ENCODE data around the gene DOC2A. TPM values are rescaled to one million over a fixed set of nuclear protein-coding genes. Genes with fewer than 3 reads are reported as not detected.
A peak's percentile ranks its signal among the peaks of the same experiment; 100 is the strongest.

The DOC2A gene
- total RNA-seq, 1 donor from 2014 or later: 6.9 TPM

DNA sequence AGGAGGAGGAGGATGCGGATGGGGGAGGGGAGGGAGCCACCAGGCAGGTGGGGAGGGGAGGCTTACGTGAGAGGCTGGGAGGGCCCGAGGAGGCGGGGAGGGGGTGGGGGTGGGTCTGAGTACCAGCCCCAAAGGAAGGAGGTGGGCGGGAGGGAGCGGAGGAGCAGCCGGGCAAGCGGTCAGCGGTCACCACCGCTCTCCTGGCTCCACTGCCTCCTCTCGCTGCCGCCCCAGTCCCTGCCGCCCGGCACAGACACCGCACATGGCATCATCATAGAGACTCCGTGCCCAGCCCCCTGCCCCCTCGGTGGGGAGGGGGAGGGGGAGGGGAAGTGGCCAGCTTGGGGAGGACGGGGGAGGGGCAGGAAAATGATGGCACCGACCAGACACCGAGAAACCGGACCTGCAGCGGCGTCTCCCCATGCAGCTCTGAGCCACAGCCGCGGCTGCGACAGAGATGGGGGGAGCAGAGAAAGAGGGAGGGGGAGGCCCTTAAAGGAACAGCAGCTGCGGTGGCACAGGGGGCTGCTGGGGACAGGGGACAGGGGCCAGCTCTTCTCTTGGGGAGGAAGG is 20.1 kb upstream of the DOC2A start, which contains the start of gene TLCD3B:
Gene TLCD3B, minus strand, starts transcription at position 431 of the 573 bp plus-strand sequence. CDS start 744 bp downstream, outside the sequence.
- Mint-ChIP-seq H3K27ac (no peak within 1 kb of the TSS), H3K36me3 (no peaks in the 10 kb centered on the region), H3K4me1 (ENCODE audit: unreplicated experiment) (peaks cover 5% of the 10 kb centered on the region), H3K9me3 (no peaks in the 10 kb centered on the region), H3K4me3 (peak within 1 kb of the TSS; percentile 79), H3K27me3 (peaks cover 70% of the 10 kb centered on the region)
- TF ChIP-seq, protein P1, sequence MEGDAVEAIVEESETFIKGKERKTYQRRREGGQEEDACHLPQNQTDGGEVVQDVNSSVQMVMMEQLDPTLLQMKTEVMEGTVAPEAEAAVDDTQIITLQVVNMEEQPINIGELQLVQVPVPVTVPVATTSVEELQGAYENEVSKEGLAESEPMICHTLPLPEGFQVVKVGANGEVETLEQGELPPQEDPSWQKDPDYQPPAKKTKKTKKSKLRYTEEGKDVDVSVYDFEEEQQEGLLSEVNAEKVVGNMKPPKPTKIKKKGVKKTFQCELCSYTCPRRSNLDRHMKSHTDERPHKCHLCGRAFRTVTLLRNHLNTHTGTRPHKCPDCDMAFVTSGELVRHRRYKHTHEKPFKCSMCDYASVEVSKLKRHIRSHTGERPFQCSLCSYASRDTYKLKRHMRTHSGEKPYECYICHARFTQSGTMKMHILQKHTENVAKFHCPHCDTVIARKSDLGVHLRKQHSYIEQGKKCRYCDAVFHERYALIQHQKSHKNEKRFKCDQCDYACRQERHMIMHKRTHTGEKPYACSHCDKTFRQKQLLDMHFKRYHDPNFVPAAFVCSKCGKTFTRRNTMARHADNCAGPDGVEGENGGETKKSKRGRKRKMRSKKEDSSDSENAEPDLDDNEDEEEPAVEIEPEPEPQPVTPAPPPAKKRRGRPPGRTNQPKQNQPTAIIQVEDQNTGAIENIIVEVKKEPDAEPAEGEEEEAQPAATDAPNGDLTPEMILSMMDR (conservative IDR thresholded peaks at IDR 0.05): no peak
- DNase-seq (ENCODE audit: extremely low spot score, unreplicated experiment): no peak

DNA sequence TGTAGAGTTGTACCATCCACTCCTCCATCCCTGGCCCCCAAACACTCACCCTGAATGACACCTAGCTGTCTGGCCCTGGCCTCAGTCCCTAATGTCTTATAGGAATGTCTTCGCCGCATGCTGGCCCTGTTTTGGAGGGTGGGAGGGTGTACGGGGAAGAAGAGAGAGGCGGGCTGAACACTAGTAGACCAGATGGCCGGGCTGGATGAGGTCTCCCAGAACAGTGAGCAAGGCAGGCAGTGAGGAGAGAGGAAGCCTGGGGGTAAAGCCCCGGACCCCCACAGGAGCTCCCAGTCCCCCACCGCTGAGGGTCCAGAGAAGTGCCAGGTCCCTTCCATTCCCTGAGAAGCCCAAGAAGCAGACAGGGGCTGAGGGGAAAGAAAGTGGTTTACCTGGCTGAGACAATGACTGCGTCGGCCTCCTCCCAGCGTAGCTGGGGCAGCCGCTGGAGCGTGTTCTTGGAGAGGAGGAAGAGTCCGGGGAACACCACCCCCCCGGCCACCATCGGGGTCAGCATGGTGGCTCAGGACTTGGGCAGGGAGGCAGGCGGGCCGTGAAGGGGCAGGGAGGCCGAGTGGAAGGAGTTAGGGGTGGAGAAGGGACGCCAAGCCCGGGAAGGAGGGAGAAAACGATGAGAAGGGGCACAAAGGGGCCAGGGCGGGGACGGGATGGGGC is 19.3 kb upstream of the DOC2A start:
- Mint-ChIP-seq H3K36me3 (no peaks in the 10 kb centered on the region), H3K27me3 (peaks cover 69% of the 10 kb centered on the region), H3K27ac (no peak overlapping the region), H3K9me3 (no peaks in the 10 kb centered on the region), H3K4me1 (ENCODE audit: unreplicated experiment) (peaks cover 5% of the 10 kb centered on the region), H3K4me3 (peak overlapping the region; percentile 60)
- DNase-seq (ENCODE audit: extremely low spot score, unreplicated experiment): no peak
- TF ChIP-seq, protein P1 (conservative IDR thresholded peaks at IDR 0.05): no peak

DNA sequence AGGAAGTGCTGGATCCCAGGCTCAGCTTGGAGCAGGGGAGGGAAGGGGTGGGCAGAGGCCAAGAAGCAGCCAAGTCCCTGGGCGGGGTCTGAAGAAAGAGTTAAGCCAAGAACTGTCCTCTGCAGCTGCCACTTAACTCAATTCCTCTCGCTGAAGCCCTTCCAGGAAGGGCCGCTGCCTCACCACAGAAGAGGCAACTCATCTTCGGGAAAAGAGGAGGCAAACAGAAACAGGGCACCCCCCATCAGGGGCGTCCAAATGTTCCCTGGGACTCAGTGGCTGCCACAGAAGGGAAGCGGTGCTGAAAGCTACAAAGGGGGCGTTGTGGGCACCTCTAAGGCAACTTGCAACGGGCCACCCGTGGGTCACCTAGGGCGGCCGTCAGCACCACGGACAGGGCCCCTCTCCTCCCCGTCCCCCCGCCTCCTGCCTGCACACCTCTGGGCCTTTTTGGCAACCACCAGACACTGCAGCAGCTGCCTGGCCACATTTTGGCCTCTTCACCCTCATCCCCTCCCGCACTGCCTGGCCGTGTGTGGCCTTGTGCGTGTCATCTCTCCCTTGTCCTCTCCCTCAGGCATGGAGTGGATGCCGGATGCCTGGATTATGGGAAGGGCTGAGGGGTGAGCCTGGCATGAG is 17.7 kb upstream of the DOC2A start:
- H3K27ac Mint-ChIP-seq: no peak overlapping the region
- no peak for DNase-seq (ENCODE audit: extremely low spot score, unreplicated experiment)
- no peaks in the 10 kb centered on the region for H3K9me3 Mint-ChIP-seq
- peaks cover 66% of the 10 kb centered on the region for H3K27me3 Mint-ChIP-seq
- no peaks in the 10 kb centered on the region for H3K36me3 Mint-ChIP-seq
- H3K4me1 Mint-ChIP-seq (ENCODE audit: unreplicated experiment): peaks cover 5% of the 10 kb centered on the region
- H3K4me3 Mint-ChIP-seq: no peak overlapping the region
- TF ChIP-seq, protein P1 (conservative IDR thresholded peaks at IDR 0.05): no peak

DNA sequence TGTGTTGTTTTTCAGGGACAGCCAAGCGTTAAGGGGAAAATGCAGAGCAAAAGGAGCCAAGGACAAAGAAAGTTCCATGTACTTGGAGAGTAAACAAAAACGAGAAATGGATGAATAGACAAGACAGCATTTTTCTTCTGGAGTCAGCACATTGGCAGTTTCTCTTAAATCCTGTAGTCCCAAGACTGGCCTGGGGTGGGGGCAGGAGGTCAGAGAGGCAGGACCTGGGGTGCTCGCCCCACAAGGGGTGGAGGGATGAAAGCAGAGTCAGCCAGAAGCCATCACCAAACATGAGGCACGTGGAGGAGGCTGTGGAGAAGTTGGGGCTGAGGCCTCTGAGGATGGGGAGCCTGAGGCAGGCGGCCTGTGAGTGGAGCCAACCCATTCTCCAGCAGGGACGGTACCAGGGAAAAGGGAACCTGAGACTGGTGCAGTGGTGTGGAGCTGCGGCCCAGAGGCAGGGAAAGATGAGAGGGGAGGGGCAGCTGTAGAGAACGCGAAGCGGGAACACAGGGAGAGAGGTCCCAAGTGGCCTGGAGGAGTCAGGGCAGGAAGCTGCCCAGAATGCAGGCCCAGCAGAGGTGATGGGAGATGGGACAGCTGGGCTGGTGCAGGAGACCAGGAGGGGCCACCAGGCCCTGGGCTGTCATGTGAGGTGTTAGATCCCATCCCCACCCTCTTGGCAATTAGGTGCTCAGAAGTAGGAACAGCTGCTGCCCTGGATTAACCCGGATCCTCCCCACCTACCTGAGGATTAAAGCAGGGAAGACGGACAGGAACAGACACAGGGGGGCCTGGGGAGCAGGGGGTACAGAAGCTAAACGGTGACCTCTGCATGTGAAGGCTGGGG is 17.0 kb upstream of the DOC2A start:
- H3K9me3 Mint-ChIP-seq: no peaks in the 10 kb centered on the region
- no peak for DNase-seq (ENCODE audit: extremely low spot score, unreplicated experiment)
- no peaks in the 10 kb centered on the region for H3K36me3 Mint-ChIP-seq
- H3K4me3 Mint-ChIP-seq: no peak overlapping the region
- H3K27me3 Mint-ChIP-seq: peaks cover 64% of the 10 kb centered on the region
- H3K4me1 Mint-ChIP-seq (ENCODE audit: unreplicated experiment): peaks cover 5% of the 10 kb centered on the region
- TF ChIP-seq, protein P1 (conservative IDR thresholded peaks at IDR 0.05): no peak
- no peak overlapping the region for H3K27ac Mint-ChIP-seq

DNA sequence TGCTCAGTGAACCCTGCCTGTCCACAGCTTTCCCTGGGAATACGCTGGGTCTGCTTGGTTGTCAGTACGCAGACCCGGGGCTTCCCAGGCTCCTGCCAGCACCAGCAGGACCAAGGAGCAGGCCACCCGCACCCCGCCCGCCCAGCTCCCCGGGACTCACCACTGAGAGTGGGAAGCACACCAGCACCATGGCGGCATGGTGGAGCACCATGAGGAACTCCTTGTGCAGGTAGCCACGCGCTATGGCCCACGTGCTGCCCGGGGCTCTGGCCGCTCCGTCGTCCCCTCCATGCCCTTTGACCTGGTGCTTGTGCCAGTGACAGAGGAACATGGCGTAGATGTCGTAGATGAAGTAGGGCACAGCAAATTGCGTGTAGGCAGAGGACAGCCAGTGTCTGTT is 15.6 kb upstream of the DOC2A start:
- TF ChIP-seq, protein P1 (conservative IDR thresholded peaks at IDR 0.05): no peak
- Mint-ChIP-seq H3K4me3 (no peak overlapping the region), H3K4me1 (ENCODE audit: unreplicated experiment) (no peaks in the 10 kb centered on the region), H3K27me3 (peaks cover 54% of the 10 kb centered on the region), H3K9me3 (no peaks in the 10 kb centered on the region), H3K27ac (no peak overlapping the region), H3K36me3 (no peaks in the 10 kb centered on the region)
- DNase-seq (ENCODE audit: extremely low spot score, unreplicated experiment): no peak

All from type B pancreatic cell (in vitro differentiated cells).